Hematopoietic multipotent progenitor cell treated with erythropoietin and hydrocortisone succinate and interleukin-3 and kit ligand, for 4 days (in vitro differentiated cells): Measurements from ENCODE around the gene ZNF41.
A peak's percentile ranks its signal among the peaks of the same experiment; 100 is the strongest.

Source experiments
- DNase-seq: peaks from one replicate; pipeline ENCODE4 v3.0.0-alpha.2; 2015

The ZNF41 gene

GRCh38 chrX:47489507-47490275, 6.7 kb upstream of the ZNF41 start:
- DNase-seq = no peak

GRCh38 chrX:47484885-47485284, 1.9 kb upstream of the ZNF41 start:
- no peak for DNase-seq

GRCh38 chrX:47483306-47484268, 565 bp upstream of the ZNF41 start:
- DNase-seq = peak; percentile 39

- no peak for DNase-seq
These were observed 934 bp downstream of the ZNF41 start for GRCh38 chrX:47482065-47482511.

GRCh38 chrX:47481160-47481559, 1.9 kb downstream of the ZNF41 start:
- DNase-seq = no peak

- DNase-seq = no peak
These were observed 2.4 kb downstream of the ZNF41 start for GRCh38 chrX:47480576-47480975.

GRCh38 chrX:47475476-47475875, 7.5 kb downstream of the ZNF41 start:
- DNase-seq = no peak

- no peak for DNase-seq
These were observed 15.9 kb downstream of the ZNF41 start for GRCh38 chrX:47467106-47467505.

GRCh38 chrX:47460561-47460960, 22.5 kb downstream of the ZNF41 start:
- DNase-seq = no peak

- DNase-seq = no peak
These were observed 24.5 kb downstream of the ZNF41 start for GRCh38 chrX:47458528-47458927.

GRCh38 chrX:47456080-47456479, 26.9 kb downstream of the ZNF41 start:
- no peak for DNase-seq

- DNase-seq = no peak
These were observed 30.9 kb downstream of the ZNF41 start for GRCh38 chrX:47452112-47452511.

GRCh38 chrX:47448165-47448806, 34.7 kb downstream of the ZNF41 start:
- DNase-seq = peak; percentile 1

GRCh38 chrX:47447607-47448006, 35.4 kb downstream of the ZNF41 start:
- no peak for DNase-seq

GRCh38 chrX:47446971-47447370, 36.1 kb downstream of the ZNF41 start:
- DNase-seq = no peak

GRCh38 chrX:47446431-47446830, 36.6 kb downstream of the ZNF41 start:
- no peak for DNase-seq

- DNase-seq = no peak
These were observed 52.1 kb downstream of the ZNF41 start for GRCh38 chrX:47430925-47431324.

- DNase-seq = no peak
These were observed 60.6 kb downstream of the ZNF41 start for GRCh38 chrX:47422444-47422843.

GRCh38 chrX:47420962-47421361, 62.1 kb downstream of the ZNF41 start:
- DNase-seq = no peak

GRCh38 chrX:47420265-47420664, 62.8 kb downstream of the ZNF41 start:
- peak; percentile 50 for DNase-seq

GRCh38 chrX:47413179-47413594, 69.8 kb downstream of the ZNF41 start:
- DNase-seq = no peak
